Endothelial cell of umbilical vein (primary cell): ENCODE measurements around the gene ABLIM1. TPM values are rescaled to one million over a fixed set of nuclear protein-coding genes. Genes with fewer than 3 reads are reported as not detected.
A peak's percentile ranks its signal among the peaks of the same experiment; 100 is the strongest.

Source experiments
- BruUV-seq: library from RNA; stranded (reverse); fragments of 400-500 nt; replicated peaks from 2 replicates; lab custom pipeline; 2021; lab: Mats Ljungman, UMichigan
- CTCF ChIA-PET: fragments of 300-600, 350-600 bp; sonication (Branson Sonifier 250); formaldehyde crosslinking; loops from one replicate; lab custom pipeline; 2021; ENCODE audit warnings: antibody characterized with exemption, inconsistent platforms; lab: Charles Lee
- POLR2A ChIA-PET: fragments of 300-600, 350-600 bp; sonication (Branson Sonifier 250); formaldehyde crosslinking; loops from one replicate; lab custom pipeline; 2021; ENCODE audit warnings: antibody characterized with exemption, inconsistent platforms; lab: Charles Lee
- DNase-seq: peaks from one replicate; pipeline ENCODE4 v3.0.0-alpha.2; 2011; ENCODE audit warnings: low read depth, low spot score
- FAIRE-seq: peaks from 2 replicates; lab custom pipeline; 2011; peaks lifted over from hg19 to GRCh38; lab: Jason Lieb, UNC
- H2AFZ ChIP-seq: 2 replicates; pipeline ENCODE4 v1.6.0; 2012; ENCODE audit warnings: low read depth, low read length, control low read depth, inconsistent platforms
- H3K27ac ChIP-seq: 2 replicates; pipeline ENCODE4 v1.5.1; 2011; ENCODE audit warnings: low read depth, mild to moderate bottlenecking, control low read depth, low read length, moderate library complexity; ENCODE audit not compliant: insufficient read depth
- H3K27me3 ChIP-seq, 2 experiments: 2 replicates each; pipeline versions ENCODE4 v1.6.0 to v1.6.1; 2011; ENCODE audit warnings: low read length in 2 of 2, mixed read lengths in 1 of 2; ENCODE audit not compliant: control insufficient read depth in 2 of 2, insufficient read depth in 2 of 2
- H3K36me3 ChIP-seq, 2 experiments: 2 replicates in 1 of 2; 3 replicates in 1 of 2; pipeline ENCODE4 v1.5.1; 2011; ENCODE audit warnings: low read length in 2 of 2, mild to moderate bottlenecking in 1 of 2, moderate library complexity in 1 of 2; ENCODE audit not compliant: control insufficient read depth in 2 of 2, insufficient read depth in 2 of 2; ENCODE audit errors: extremely low read depth in 1 of 2
- H3K4me1 ChIP-seq: 3 replicates; pipeline ENCODE4 v1.5.1; 2011; ENCODE audit warnings: mild to moderate bottlenecking, low read length; ENCODE audit not compliant: control insufficient read depth, insufficient read depth; ENCODE audit errors: extremely low read depth
- H3K4me2 ChIP-seq: 2 replicates; pipeline ENCODE4 v1.6.1; 2011; ENCODE audit warnings: low read length, control low read depth, mixed read lengths; ENCODE audit not compliant: insufficient read depth
- H3K4me3 ChIP-seq, 3 experiments: fragments of 200-600 bp in 1 of 3; sonication (generic), shearing (Covaris generic) in 1 of 3; replicated peaks in 1 of 3; 2 replicates each; pipeline ENCODE4 v1.5.1; 2011 to 2016; ENCODE audit warnings: control low read depth in 3 of 3, low read length in 3 of 3, mild to moderate bottlenecking in 2 of 3, inconsistent platforms in 1 of 3, low read depth in 1 of 3, moderate library complexity in 1 of 3; ENCODE audit not compliant: insufficient read depth in 1 of 3
- H3K79me2 ChIP-seq: 2 replicates; pipeline ENCODE4 v1.6.0; 2012; ENCODE audit warnings: low read length, inconsistent platforms; ENCODE audit not compliant: control insufficient read depth, insufficient read depth
- H3K9ac ChIP-seq: replicated peaks from 2 replicates; pipeline ENCODE3; 2011; ENCODE audit warnings: low read length, control low read depth; ENCODE audit not compliant: insufficient read depth; ENCODE audit errors: extremely low read depth
- H3K9me1 ChIP-seq: replicated peaks from 3 replicates; pipeline ENCODE4 v1.6.0; 2011; ENCODE audit warnings: mild to moderate bottlenecking, low read length; ENCODE audit not compliant: control insufficient read depth, insufficient read depth; ENCODE audit errors: extremely low read depth
- H3K9me3 ChIP-seq: replicated peaks from 2 replicates; pipeline ENCODE4 v1.5.1; 2012; ENCODE audit warnings: low read length, inconsistent platforms; ENCODE audit not compliant: control insufficient read depth, insufficient read depth
- H4K20me1 ChIP-seq: replicated peaks from 2 replicates; pipeline ENCODE3; 2011; ENCODE audit warnings: mild to moderate bottlenecking, low read length; ENCODE audit not compliant: control insufficient read depth, insufficient read depth; ENCODE audit errors: extremely low read depth
- EZH2 ChIP-seq: IDR thresholded peaks from 2 replicates; pipeline ENCODE4 v1.6.1; 2012; ENCODE audit warnings: borderline replicate concordance, low read depth, mild to moderate bottlenecking, moderate library complexity, low read length, inconsistent platforms; ENCODE audit not compliant: severe bottlenecking
- FOS ChIP-seq: IDR thresholded peaks from 2 replicates; pipeline ENCODE4 v1.6.1; 2011; ENCODE audit warnings: mild to moderate bottlenecking, low read length, moderate library complexity, borderline replicate concordance; ENCODE audit not compliant: insufficient read depth
- GATA2 ChIP-seq: IDR thresholded peaks from 2 replicates; pipeline ENCODE4 v1.7.0; 2011; ENCODE audit warnings: low read depth, mild to moderate bottlenecking, moderate library complexity, mixed read lengths, low read length; ENCODE audit not compliant: insufficient read length, insufficient read depth
- JUN ChIP-seq: IDR thresholded peaks from 2 replicates; pipeline ENCODE4 v1.6.1; 2011; ENCODE audit warnings: borderline replicate concordance, low read depth; ENCODE audit not compliant: insufficient read length, insufficient read depth
- MYC ChIP-seq: IDR thresholded peaks from one replicate; pipeline ENCODE4 v1.6.1; 2011; ENCODE audit warnings: mild to moderate bottlenecking, low read depth, low read length
- POLR2A ChIP-seq: IDR thresholded peaks from 2 replicates; pipeline ENCODE4 v1.6.1; 2012; ENCODE audit warnings: low read depth, mild to moderate bottlenecking, control low read depth, low read length
- POLR2AphosphoS5 ChIP-seq: IDR thresholded peaks from 2 replicates; pipeline ENCODE4 v1.6.1; 2012; ENCODE audit warnings: low read depth, mild to moderate bottlenecking, control low read depth, low read length, moderate library complexity; ENCODE audit not compliant: insufficient read depth
- dilution Hi-C: fragments of 300-500 bp; cut with MboI; formaldehyde crosslinking; loops from one replicate; pipeline ENCODE4 v1.15.0; 2019; ENCODE audit warnings: low sequenced_read_pairs; ENCODE audit not compliant: extremely low pct_ligation_motif_present
- intact Hi-C: fragments of 100-400 bp; cut with micrococcal nuclease; formaldehyde crosslinking; loops from one replicate; pipeline ENCODE4 v1.10.0; 2022
- polyA plus RNA-seq, 4 experiments: library from polyadenylated mRNA; depleted of rRNA in 3 of 4; stranded (reverse) in 3 of 4; unstranded in 1 of 4; fragments of >200 nt; gene quantifications; 2 replicates each; pipeline versions ENCODE4 v1.2.1 to v1.2.3, GENCODE V29; 2011 to 2012; ENCODE audit warnings: missing spikeins in 1 of 4
- total RNA-seq: library from RNA; stranded (reverse); gene quantifications from 2 replicates; pipeline ENCODE4 v1.2.3, GENCODE V29; 2021
- TF ChIP-seq, protein P1 (sequence below): IDR thresholded peaks from 2 replicates; pipeline ENCODE4 v1.6.1; 2011; ENCODE audit not compliant: insufficient read depth, insufficient read length
- TF ChIP-seq, protein P2 (sequence below), 2 donors: IDR thresholded peaks; 1 replicate in 1 of 2; 2 replicates in 1 of 2; pipeline ENCODE4 v1.5.1; 2011; ENCODE audit warnings: low read length in 2 of 2, mild to moderate bottlenecking in 2 of 2, moderate library complexity in 2 of 2, control low read depth in 1 of 2, inconsistent platforms in 1 of 2, low read depth in 1 of 2; ENCODE audit not compliant: insufficient read depth in 1 of 2; ENCODE audit errors: extremely low read depth in 1 of 2

ABLIM1 gene
- total and polyA plus RNA-seq, 2 donors (not counting 3 experiments of a cell fraction or from before 2014, with no cell fraction given) = 128 to 235 TPM

DNA sequence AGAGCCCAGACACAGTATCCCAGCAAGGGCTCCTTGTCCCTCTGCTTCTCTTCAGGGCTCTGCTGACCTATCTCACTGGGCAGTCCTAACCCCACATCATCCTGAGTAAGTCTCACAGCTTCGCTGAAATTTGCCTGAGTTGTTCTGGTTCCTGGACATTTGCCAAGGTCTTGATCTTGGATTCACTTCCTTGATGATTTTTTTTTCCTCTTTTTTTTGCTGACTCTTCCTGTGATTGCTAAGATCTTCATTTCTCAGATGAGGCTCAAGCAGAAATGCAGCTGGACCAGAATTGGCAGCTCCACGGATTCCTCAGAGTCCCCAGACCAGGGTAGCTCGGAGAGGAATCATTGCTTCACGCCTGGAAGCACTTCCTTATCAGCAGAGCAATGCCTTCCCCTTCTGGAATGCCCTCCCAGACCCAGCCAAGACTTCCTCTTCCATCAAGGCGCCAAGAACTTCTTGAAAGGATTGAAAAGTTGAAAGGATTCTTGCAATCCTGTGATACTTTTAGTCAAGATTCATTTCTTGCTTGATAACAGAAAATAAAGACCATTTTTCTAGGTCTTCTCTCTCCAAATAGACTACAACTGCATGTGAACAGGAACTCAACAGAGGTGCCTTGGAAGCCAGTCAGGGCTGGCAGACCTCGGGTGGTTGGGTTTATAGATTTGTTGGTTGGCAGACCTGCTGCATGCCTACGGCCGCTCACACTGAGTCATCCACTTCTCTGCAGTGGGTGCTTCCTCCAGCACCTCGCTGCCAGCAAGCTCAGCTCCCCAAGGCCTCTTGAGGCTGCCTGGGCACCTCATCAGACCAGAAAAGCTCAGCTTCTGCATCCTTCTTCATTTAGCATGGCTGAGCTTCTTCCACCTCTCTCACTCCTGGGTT lies 244.9 kb downstream of the ABLIM1 start:
- intact Hi-C loops = loop anchor here (2.0 kb wide), 1 partner anchor 20 kb away; no protein-coding TSS in a partner anchor
- Histone ChIP-seq H3K9me3 (no peaks in the 10 kb centered on the region), H2AFZ (no peak overlapping the region), H3K4me1 (peaks cover 10% of the 10 kb centered on the region), H4K20me1 (no peaks in the 10 kb centered on the region), H3K9ac (no peak overlapping the region), H3K4me2 (no peak overlapping the region), H3K27ac (no peak overlapping the region), H3K79me2 (no peaks in the 10 kb centered on the region), H3K36me3 (no peaks in the 10 kb centered on the region), H3K27me3 (peaks cover 12 to 22% of the 10 kb centered on the region in 2 experiments), H3K9me1 (no peaks in the 10 kb centered on the region), H3K4me3 (no peak overlapping the region)
- no TSS peak for BruUV-seq
- POLR2A ChIA-PET = no interaction called here
- CTCF ChIA-PET = interaction anchor here (1.9 to 2.0 kb wide), 2 partner anchors 14 to 110 kb away, joined by 8 to 11 read pairs; no protein-coding TSS in a partner anchor
- dilution Hi-C loops = no loop called here
- DNase-seq (peak; percentile 70), FAIRE-seq (peak; percentile 87)
- TF ChIP-seq GATA2 (no peak), EZH2 (no peak), MYC (no peak), JUN (no peak), POLR2A (no peak), FOS (no peak), POLR2AphosphoS5 (no peak)
- TF ChIP-seq, protein P1, sequence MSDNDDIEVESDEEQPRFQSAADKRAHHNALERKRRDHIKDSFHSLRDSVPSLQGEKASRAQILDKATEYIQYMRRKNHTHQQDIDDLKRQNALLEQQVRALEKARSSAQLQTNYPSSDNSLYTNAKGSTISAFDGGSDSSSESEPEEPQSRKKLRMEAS = no peak
- TF ChIP-seq, protein P2, sequence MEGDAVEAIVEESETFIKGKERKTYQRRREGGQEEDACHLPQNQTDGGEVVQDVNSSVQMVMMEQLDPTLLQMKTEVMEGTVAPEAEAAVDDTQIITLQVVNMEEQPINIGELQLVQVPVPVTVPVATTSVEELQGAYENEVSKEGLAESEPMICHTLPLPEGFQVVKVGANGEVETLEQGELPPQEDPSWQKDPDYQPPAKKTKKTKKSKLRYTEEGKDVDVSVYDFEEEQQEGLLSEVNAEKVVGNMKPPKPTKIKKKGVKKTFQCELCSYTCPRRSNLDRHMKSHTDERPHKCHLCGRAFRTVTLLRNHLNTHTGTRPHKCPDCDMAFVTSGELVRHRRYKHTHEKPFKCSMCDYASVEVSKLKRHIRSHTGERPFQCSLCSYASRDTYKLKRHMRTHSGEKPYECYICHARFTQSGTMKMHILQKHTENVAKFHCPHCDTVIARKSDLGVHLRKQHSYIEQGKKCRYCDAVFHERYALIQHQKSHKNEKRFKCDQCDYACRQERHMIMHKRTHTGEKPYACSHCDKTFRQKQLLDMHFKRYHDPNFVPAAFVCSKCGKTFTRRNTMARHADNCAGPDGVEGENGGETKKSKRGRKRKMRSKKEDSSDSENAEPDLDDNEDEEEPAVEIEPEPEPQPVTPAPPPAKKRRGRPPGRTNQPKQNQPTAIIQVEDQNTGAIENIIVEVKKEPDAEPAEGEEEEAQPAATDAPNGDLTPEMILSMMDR (IDR thresholded peaks at IDR 0.05; ENCODE audit: extremely low read depth in 1 of 2, insufficient read depth in 1 of 2, low read depth in 1 of 2, low read length in 2 of 2) = no peak
